ENCODE data around the gene SUSD4. TPM values are rescaled to one million over a fixed set of nuclear protein-coding genes. Genes with fewer than 3 reads are reported as not detected.

SUSD4 gene
- total and polyA plus RNA-seq, 9 of the 15 experiments (the other 6 are each of a cell fraction or from before 2014, with no cell fraction given) = 0.06 to 1.7 (median 0.09) TPM; not detected in 4

- H2AFZ ChIP-seq (ENCODE audit: low read depth, low read length) = no peak overlapping the region
- TF ChIP-seq SMARCC2 (IDR thresholded peaks at IDR 0.05; ENCODE audit: low read depth) (no peak), HSF4 (CRISPR knock-in tag; IDR thresholded peaks at IDR 0.05; ENCODE audit: borderline replicate concordance) (no peak), KDM5B (IDR thresholded peaks at IDR 0.05; ENCODE audit: insufficient replicate concordance, low read depth, low read length) (no peak), NFIC (IDR thresholded peaks at IDR 0.05) (peak; percentile 84), NFIX (CRISPR knock-in tag; IDR thresholded peaks at IDR 0.05; ENCODE audit: low read depth) (peak; percentile 59), ZNF780A (CRISPR knock-in tag; IDR thresholded peaks at IDR 0.05) (no peak)
- WGBS (ENCODE audit: insufficient coverage, low coverage, missing lambda C conversion rate) = 8% methylated on average over 3 of the region's 3 CpGs
- BruUV-seq (replicated peaks) = no TSS peak
- H3K9me1 ChIP-seq (ENCODE audit: control insufficient read depth, insufficient read depth, low read length) = no peaks in the 10 kb centered on the region
- DNase-seq (ENCODE audit: extremely low read depth in 1 of 4, low spot score in 3 of 4) (no peak), ATAC-seq (no peak), FAIRE-seq (no peak)
- in situ Hi-C loops (cut with MboI) = no loop called here
- no peaks in the 10 kb centered on the region for H3K79me2 ChIP-seq (ENCODE audit: control insufficient read depth, insufficient read depth, low read length)
- no peak overlapping the region for H3K9ac ChIP-seq (ENCODE audit: insufficient read depth in 1 of 2, low read depth in 2 of 2, low read length in 2 of 2)
- H3K4me1 ChIP-seq (replicated peaks in 1 of 2; ENCODE audit: control insufficient read depth in 2 of 2, insufficient read depth in 2 of 2, low read length in 2 of 2) = no peaks in the 10 kb centered on the region; a peak in 1 of 5 replicates
- intact Hi-C loops (cut with micrococcal nuclease) = no loop called here
- ChIA-PET CTCF (ENCODE audit: low intra/inter-chr PET ratio) (no interaction called here), POLR2A (interaction anchor here (0.6 kb wide), 1 partner anchor 1607 kb away, joined by 3 read pairs; no protein-coding TSS in a partner anchor)
- peaks cover 1 to 11% of the 10 kb centered on the region in 2 experiments; a peak in 2 of 5 replicates for H3K27me3 ChIP-seq (ENCODE audit: control insufficient read depth in 2 of 2, insufficient read depth in 2 of 2, low read length in 2 of 2)
- H3K36me3 ChIP-seq (ENCODE audit: control insufficient read depth, insufficient read depth, low read length) = no peaks in the 10 kb centered on the region
- no peaks in the 10 kb centered on the region for H4K20me1 ChIP-seq (replicated peaks; ENCODE audit: control insufficient read depth, insufficient read depth, low read length)
- H3K9me3 ChIP-seq (replicated peaks; ENCODE audit: control insufficient read depth, insufficient read depth, low read depth, low read length) = no peaks in the 10 kb centered on the region
- H3K27ac ChIP-seq (ENCODE audit: extremely low read depth, low read depth, low read length) = no peak overlapping the region
- H3K4me2 ChIP-seq (ENCODE audit: insufficient read depth, low read length) = no peak overlapping the region
- H3K4me3 ChIP-seq = no peak overlapping the region
Measured at GRCh38 chr1:223316082-223316481, 47.9 kb downstream of the SUSD4 start.

- Histone ChIP-seq H3K4me1 (replicated peaks in 1 of 2; ENCODE audit: control insufficient read depth in 2 of 2, insufficient read depth in 2 of 2, low read length in 2 of 2) (no peaks in the 10 kb centered on the region; a peak in 1 of 5 replicates), H3K9me3 (replicated peaks; ENCODE audit: control insufficient read depth, insufficient read depth, low read depth, low read length) (no peaks in the 10 kb centered on the region), H3K36me3 (ENCODE audit: control insufficient read depth, insufficient read depth, low read length) (no peaks in the 10 kb centered on the region), H2AFZ (ENCODE audit: low read depth, low read length) (no peak overlapping the region), H3K9ac (ENCODE audit: insufficient read depth in 1 of 2, low read depth in 2 of 2, low read length in 2 of 2) (no peak overlapping the region), H4K20me1 (replicated peaks; ENCODE audit: control insufficient read depth, insufficient read depth, low read length) (no peaks in the 10 kb centered on the region), H3K27ac (ENCODE audit: extremely low read depth, low read depth, low read length) (no peak overlapping the region), H3K4me3 (no peak overlapping the region), H3K79me2 (ENCODE audit: control insufficient read depth, insufficient read depth, low read length) (no peaks in the 10 kb centered on the region), H3K27me3 (ENCODE audit: control insufficient read depth in 2 of 2, insufficient read depth in 2 of 2, low read length in 2 of 2) (peaks cover 0 to 6% of the 10 kb centered on the region in 2 experiments; a peak in 2 of 5 replicates), H3K9me1 (ENCODE audit: control insufficient read depth, insufficient read depth, low read length) (no peaks in the 10 kb centered on the region), H3K4me2 (ENCODE audit: insufficient read depth, low read length) (no peak overlapping the region)
- BruUV-seq (replicated peaks) = no TSS peak
- intact Hi-C loops (cut with micrococcal nuclease) (no loop called here), in situ Hi-C loops (cut with MboI) (no loop called here)
- WGBS (ENCODE audit: insufficient coverage, low coverage, missing lambda C conversion rate) = 15% methylated on average over 2 of the region's 2 CpGs
- ATAC-seq (no peak), DNase-seq (ENCODE audit: extremely low read depth in 1 of 4, low spot score in 3 of 4) (no peak), FAIRE-seq (no peak)
- CTCF ChIA-PET (ENCODE audit: low intra/inter-chr PET ratio) = no interaction called here
- POLR2A ChIA-PET = interaction anchor here (2.0 kb wide), 1 partner anchor 21 kb away, joined by 6 read pairs; no protein-coding TSS in a partner anchor
- no peak for TF ChIP-seq ZBTB33 (CRISPR knock-in tag; IDR thresholded peaks at IDR 0.05)
- no peak for TF ChIP-seq NR2C1 (IDR thresholded peaks at IDR 0.05)
- TF ChIP-seq NR2C1 (tag; IDR thresholded peaks at IDR 0.05) = no peak
- TF ChIP-seq ZNF395 (CRISPR knock-in tag; IDR thresholded peaks at IDR 0.05) = no peak
- TF ChIP-seq ZNF124 (CRISPR knock-in tag; IDR thresholded peaks at IDR 0.05) = no peak
- TF ChIP-seq EP400 (IDR thresholded peaks at IDR 0.05) = no peak
- no peak for TF ChIP-seq SMAD2 (IDR thresholded peaks at IDR 0.05; ENCODE audit: low read depth, low read length)
- no peak for TF ChIP-seq IRF2 (CRISPR knock-in tag; IDR thresholded peaks at IDR 0.05)
- TF ChIP-seq RUNX1 (IDR thresholded peaks at IDR 0.05; ENCODE audit: low read depth) = no peak
Measured at GRCh38 chr1:223315665-223316064, 48.3 kb downstream of the SUSD4 start.

Measured in K562 (cell line).